NCI-H526 treated with DMSO at 0.1 percent for 48 hours (cell line): ENCODE results near the gene ZNF516.

Source experiments
- DNase-seq: peaks from one replicate; lab custom pipeline; 2025; lab: John Stamatoyannopoulos, UW

Gene ZNF516

GRCh38 chr18:76455003-76455676 is 39.9 kb downstream of the ZNF516 start:
- DNase-seq = no peak

GRCh38 chr18:76454418-76454817 is 40.6 kb downstream of the ZNF516 start:
- no peak for DNase-seq

- no peak for DNase-seq
Observed at GRCh38 chr18:76453932-76454331, 41.1 kb downstream of the ZNF516 start.

- DNase-seq = no peak
Observed at GRCh38 chr18:76453057-76453561, 41.9 kb downstream of the ZNF516 start.

DNA sequence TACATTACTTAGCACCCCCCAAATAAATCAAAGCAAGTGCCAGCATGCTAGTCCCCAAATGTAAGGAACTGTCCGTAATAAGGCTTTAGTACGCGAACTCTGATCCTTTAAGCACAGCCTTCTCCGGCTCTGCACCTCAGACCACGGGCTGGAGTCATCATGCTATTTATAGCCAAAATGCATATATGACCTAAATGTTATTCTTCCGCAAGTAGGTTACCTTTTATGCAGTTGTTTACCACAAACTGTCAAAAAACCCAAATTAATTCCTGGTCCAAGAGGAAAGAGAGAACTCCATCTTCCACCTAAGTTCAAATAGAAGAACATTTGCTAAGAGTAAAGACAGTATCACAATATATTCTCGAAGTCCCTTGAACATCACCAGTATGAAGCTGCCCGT is 42.7 kb downstream of the ZNF516 start:
- peak; percentile 68 for DNase-seq

GRCh38 chr18:76451396-76452331 is 43.4 kb downstream of the ZNF516 start:
- peak; percentile 40 for DNase-seq

GRCh38 chr18:76450452-76451395 is 44.3 kb downstream of the ZNF516 start:
- peak; percentile 38 for DNase-seq

DNA sequence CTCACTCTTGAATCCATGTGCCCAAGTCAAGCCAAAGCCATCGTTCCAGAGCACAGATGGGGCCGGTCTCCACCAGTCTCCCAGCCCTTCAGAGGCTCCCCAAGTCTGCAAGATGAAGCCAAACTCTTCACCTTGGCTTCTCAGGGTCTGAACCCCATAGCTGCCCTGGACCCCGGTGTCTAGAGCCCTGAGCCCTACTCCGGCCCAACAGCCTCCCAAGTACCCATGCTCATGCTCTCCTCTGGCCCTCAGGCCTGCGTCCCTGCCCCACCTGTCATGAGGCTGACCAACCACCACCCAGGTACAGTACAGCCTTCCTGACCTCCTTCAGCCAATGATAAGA is 46.0 kb downstream of the ZNF516 start:
- DNase-seq = no peak

DNA sequence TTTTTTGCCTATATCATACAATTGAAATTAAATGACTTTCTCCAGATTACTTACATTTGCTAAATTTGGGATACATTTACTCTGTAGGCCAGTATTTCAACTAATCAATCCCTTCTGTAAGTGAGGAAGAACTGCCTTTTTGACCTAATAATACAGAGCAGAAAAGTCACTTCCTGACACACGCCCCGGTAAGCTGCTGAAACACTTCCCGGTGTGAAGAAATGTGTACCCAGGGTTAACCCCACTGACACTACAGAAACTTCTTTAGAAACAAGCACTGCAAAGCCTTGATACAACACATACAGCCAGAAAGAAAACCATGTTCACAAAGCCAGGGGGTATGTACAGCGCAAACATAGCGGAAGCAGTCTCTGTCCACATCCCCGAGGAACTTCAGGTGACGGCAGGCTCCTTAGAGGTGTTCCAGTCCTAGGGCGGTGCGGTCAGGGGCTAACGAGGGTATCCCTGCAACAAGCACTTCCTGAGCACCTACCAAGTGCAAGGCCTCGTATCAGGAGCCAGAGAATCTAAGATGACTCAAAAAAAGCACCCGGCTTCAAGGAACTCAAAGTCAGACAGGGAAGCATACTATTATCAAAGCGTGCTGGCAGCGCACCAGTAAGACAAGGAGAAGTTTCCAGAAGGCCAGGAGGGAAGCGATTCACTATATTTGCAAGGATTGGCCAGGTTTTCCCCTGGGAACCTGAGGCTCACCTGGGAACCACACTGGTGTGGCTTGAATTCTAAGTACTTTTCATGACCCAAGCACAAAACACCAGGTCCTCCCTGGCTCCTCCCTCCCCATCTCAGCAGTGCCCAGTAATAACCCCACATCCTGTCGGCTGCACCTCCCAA is 46.6 kb downstream of the ZNF516 start:
- DNase-seq = no peak

GRCh38 chr18:76447258-76447890 is 47.7 kb downstream of the ZNF516 start:
- no peak for DNase-seq

DNA sequence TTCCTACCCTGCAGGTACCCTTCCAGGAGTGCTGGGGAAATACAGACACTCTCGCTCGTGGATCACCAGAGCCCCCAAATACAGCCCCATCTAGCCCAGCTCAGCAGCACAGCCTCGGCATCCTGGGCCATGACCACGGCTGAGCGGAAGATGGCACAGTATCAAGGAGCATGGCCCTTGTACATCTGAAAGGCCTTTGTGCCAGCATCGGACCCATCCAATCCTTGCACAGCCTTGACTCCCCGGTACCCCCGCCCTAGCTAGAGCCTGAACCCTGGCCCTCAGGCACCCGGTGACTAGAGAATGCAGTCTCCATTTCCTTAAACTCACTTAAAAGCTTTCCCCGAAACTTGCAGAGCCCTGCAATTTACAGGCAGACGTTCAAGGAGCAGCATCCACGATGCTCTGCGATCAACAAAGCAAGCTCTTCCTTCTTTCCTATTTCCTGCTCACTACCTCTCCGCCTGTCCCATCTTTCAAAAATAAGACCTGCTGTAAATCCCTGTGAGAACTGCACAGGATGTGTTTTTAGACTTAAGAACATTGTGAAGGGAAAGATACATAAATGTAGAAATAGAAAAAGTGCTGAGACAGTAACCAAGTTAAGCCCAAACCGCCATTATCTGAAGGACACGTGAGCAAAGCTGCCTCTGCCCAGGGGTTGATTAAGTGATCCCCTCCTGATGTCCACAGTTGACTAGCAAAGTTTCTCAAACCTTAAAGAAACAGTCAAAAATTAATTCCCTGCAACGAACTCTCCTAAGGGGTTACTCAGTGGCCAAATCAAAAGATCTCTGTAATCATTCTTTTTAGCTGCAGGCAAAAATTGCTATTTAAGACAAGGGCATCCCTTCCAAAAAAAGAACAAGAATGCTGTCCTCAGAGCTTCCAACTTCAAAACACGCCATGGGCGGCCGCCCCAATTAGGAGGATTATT is 48.5 kb downstream of the ZNF516 start:
- no peak for DNase-seq

DNA sequence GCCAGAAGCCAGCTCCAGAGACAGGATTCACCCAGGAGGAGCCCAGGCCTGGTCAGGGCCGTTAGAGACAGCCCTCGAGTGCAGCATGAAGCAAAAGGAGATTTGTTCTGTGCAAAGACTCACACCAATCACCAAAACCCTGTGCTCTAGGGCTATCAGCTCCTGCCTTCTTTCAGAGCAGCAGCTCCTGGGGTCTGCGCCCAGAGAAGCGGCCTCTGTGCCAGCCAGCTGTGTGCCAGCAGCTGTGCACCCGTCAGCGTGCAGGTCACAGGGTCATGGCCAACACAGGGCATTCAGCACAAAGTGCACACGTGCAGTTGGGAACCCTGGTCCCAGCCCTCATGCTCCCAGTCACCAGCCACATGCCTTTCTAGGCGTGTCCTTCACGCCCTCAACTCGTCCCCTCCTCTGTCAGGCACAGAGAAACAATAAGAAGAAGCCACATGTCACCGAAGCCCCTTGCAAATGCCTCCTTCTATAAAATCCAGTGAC is 49.3 kb downstream of the ZNF516 start:
- DNase-seq = no peak

GRCh38 chr18:76445275-76445674 is 49.8 kb downstream of the ZNF516 start:
- no peak for DNase-seq

- no peak for DNase-seq
Observed at GRCh38 chr18:76444446-76445105, 50.5 kb downstream of the ZNF516 start.

- no peak for DNase-seq
Observed at GRCh38 chr18:76443519-76444445, 51.3 kb downstream of the ZNF516 start.

DNA sequence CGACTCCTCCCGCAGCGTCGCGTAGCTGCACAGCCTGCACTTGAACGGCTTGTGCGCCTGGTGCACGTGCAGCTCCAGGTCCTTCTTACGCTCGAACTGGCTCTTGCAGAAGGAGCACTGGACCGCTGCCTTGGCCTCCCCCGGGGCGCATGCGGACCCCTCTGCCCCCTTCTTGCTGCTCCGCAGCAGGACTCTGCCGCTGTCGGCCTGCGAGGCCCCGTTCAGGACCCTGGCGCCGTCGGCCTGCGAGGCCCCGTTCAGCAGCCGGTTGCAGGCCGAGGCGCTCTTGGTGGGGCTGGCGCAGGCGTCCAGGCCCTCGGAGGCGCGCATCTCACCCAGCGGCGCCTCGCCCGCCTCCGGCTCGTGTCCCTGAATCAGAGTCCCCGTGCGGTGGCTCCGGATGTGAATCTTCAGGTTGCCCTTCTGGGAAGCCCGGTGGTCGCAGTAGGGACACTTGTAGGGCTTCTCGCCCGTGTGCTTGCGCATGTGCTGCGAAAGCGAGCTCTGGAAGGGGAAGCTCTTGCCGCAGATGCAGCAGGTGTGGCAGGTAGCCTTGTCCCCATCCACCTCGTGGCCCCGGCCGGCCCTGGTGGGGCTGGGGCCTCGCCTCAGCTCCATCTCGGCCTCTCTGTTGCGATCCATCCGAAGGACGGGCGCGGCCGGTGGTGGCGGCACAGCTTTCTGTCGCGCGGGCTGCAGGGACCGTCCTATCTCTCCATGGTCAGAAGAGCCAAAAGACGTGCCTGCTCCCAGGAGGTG is 52.5 kb downstream of the ZNF516 start:
- DNase-seq = no peak
